Cardiac muscle cell (in vitro differentiated cells and primary cell): Measurements from ENCODE around the gene ANKRD28. TPM values are rescaled to one million over a fixed set of nuclear protein-coding genes. Genes with fewer than 3 reads are reported as not detected.
A peak's percentile ranks its signal among the peaks of the same experiment; 100 is the strongest.
"Not testable (repeated sequence)": the region's sequence is repeated elsewhere in the genome, so short reads cannot be mapped to it uniquely, and the experiment has no call there.

Experiments used
- DNase-seq, 2 donors: peaks; one replicate each; pipeline versions ENCODE4 v3.0.0 to v3.0.0-alpha.2; 2010 to 2017; ENCODE audit warnings: low read depth in 1 of 2, low spot score in 1 of 2
- H3K27ac ChIP-seq: fragments of 200-600 bp; sonication (generic); 2 replicates; pipeline ENCODE4 v1.5.1; 2016
- H3K27me3 ChIP-seq: fragments of 200-600 bp; sonication (generic); 2 replicates; pipeline ENCODE4 v1.6.0; 2016; ENCODE audit warnings: control low read depth
- H3K36me3 ChIP-seq: fragments of 200-600 bp; sonication (generic); 2 replicates; pipeline ENCODE4 v1.5.1; 2016; ENCODE audit warnings: control low read depth
- H3K4me1 ChIP-seq: fragments of 200-600 bp; sonication (generic); 2 replicates; pipeline ENCODE4 v1.8.1; 2017; ENCODE audit warnings: low read depth, mild to moderate bottlenecking, mixed run types
- H3K4me3 ChIP-seq: fragments of 200-600 bp; sonication (generic); 2 replicates; pipeline ENCODE4 v1.5.1; 2016; ENCODE audit warnings: mild to moderate bottlenecking
- H3K9me3 ChIP-seq: fragments of 200-600 bp; sonication (generic); 2 replicates; pipeline ENCODE4 v1.5.1; 2017; ENCODE audit warnings: low read depth, mild to moderate bottlenecking, control low read depth
- polyA plus RNA-seq: library from polyadenylated mRNA; unstranded; fragments of >200 nt; fragmentation: Nextera tagmentation; extraction: Ambion mirVana; gene quantifications from 2 replicates; pipeline ENCODE4 v1.2.1, GENCODE V29; 2016
- total RNA-seq: library from RNA; depleted of rRNA; stranded (reverse); fragments of >200 nt; gene quantifications from 2 replicates; pipeline ENCODE4 v1.2.3, GENCODE V29; 2016
- TF ChIP-seq, protein P1 (sequence below): IDR thresholded peaks from 2 replicates; pipeline ENCODE4 v1.5.1; 2012; ENCODE audit warnings: low read depth, mild to moderate bottlenecking, low read length

The ANKRD28 gene
- 16.2 and 20.8 TPM in 2 replicates for total RNA-seq
- polyA plus RNA-seq: 9.7 and 13.8 TPM in 2 replicates

DNA sequence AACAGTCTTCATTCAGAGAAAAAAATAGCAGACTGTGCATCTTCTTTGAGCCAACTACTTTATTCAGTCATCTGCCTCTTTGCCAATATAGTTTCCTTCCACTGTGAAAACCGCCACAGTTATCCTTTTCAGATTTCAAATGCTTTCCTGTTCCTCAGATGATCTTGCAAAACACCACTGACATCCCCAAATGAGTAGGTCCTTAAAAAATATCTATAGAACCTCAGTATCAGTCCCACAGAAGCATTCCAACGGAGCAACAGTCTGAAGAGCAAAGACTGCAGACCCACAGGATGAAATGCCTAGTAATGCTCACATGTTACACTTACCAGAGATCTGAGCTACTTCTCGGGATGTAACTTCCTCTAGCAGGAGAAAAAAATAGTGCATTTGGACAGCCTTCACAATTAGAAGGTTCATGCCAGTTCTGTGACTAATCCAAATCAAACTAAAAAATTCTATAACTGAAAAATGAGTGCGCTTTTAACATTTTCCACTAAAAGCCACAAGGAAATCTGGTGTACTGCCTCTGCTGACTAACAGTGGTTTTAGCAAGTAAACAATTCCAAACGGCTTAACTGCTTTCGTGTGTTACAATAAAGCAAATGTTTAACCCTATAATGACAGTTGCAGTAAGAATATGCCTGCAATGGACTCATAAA, at the start of gene ANKRD28:
Gene ANKRD28, minus strand, starts transcription at position 338 of the 662 bp plus-strand sequence. CDS start 1,458 bp downstream, outside the sequence.
- Histone ChIP-seq H3K4me3 (peak within 1 kb of the TSS; percentile 3), H3K27ac (peak within 1 kb of the TSS; percentile 44), H3K4me1 (peaks cover 16% of the 10 kb centered on the region), H3K36me3 (peaks cover 3% of the 10 kb centered on the region), H3K9me3 (no peaks in the 10 kb centered on the region), H3K27me3 (no peaks in the 10 kb centered on the region)
- TF ChIP-seq, protein P1, sequence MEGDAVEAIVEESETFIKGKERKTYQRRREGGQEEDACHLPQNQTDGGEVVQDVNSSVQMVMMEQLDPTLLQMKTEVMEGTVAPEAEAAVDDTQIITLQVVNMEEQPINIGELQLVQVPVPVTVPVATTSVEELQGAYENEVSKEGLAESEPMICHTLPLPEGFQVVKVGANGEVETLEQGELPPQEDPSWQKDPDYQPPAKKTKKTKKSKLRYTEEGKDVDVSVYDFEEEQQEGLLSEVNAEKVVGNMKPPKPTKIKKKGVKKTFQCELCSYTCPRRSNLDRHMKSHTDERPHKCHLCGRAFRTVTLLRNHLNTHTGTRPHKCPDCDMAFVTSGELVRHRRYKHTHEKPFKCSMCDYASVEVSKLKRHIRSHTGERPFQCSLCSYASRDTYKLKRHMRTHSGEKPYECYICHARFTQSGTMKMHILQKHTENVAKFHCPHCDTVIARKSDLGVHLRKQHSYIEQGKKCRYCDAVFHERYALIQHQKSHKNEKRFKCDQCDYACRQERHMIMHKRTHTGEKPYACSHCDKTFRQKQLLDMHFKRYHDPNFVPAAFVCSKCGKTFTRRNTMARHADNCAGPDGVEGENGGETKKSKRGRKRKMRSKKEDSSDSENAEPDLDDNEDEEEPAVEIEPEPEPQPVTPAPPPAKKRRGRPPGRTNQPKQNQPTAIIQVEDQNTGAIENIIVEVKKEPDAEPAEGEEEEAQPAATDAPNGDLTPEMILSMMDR: peak; percentile 45
- peak; percentile 46 to 95 for DNase-seq

- H3K4me1 ChIP-seq: no peaks in the 10 kb centered on the region
- no peaks in the 10 kb centered on the region for H3K36me3 ChIP-seq
- no peaks in the 10 kb centered on the region for H3K27me3 ChIP-seq
- H3K27ac ChIP-seq: no peak overlapping the region
- H3K4me3 ChIP-seq: no peak overlapping the region
- H3K9me3 ChIP-seq: no peaks in the 10 kb centered on the region
- TF ChIP-seq, protein P1: no peak
- DNase-seq: no peak
Measured at GRCh38 chr3:15847239-15847638, 49.5 kb upstream of the ANKRD28 start.

DNA sequence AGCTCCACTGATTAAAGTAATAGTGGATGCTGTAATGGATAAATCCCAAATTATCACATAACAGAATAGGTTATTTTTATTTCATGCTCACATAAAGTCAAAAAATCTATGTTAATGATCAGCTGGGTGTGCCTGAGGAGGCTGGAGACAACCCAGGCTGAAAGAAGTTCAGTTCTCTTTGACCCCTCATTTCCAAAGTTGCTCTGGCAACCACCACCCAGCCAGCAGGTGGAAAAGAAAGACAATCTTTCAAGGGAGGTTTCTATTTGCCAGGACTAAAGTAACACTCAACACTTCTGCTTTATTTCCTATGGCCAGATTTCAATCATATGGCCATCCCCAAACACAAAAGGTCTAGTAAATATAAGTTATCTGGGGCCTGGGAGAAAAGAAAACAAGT, 48.8 kb upstream of the ANKRD28 start:
- Histone ChIP-seq H3K36me3 (no peaks in the 10 kb centered on the region), H3K9me3 (no peaks in the 10 kb centered on the region), H3K27me3 (no peaks in the 10 kb centered on the region), H3K4me3 (no peak overlapping the region), H3K27ac (no peak overlapping the region), H3K4me1 (no peaks in the 10 kb centered on the region)
- TF ChIP-seq, protein P1: no peak
- no peak for DNase-seq

- Histone ChIP-seq H3K9me3 (no peaks in the 10 kb centered on the region), H3K4me1 (no peaks in the 10 kb centered on the region), H3K36me3 (no peaks in the 10 kb centered on the region), H3K27ac (peak overlapping the region; percentile 13), H3K27me3 (no peaks in the 10 kb centered on the region), H3K4me3 (no peak overlapping the region)
- DNase-seq: no peak
- TF ChIP-seq, protein P1: no peak
Measured at GRCh38 chr3:15845475-15845874, 47.7 kb upstream of the ANKRD28 start.

- Histone ChIP-seq H3K4me1 (no peaks in the 10 kb centered on the region), H3K27me3 (no peaks in the 10 kb centered on the region), H3K27ac (no peak overlapping the region), H3K9me3 (no peaks in the 10 kb centered on the region), H3K4me3 (no peak overlapping the region), H3K36me3 (no peaks in the 10 kb centered on the region)
- DNase-seq: no peak
- TF ChIP-seq, protein P1: no peak
Measured at GRCh38 chr3:15844889-15845288, 47.1 kb upstream of the ANKRD28 start.

DNA sequence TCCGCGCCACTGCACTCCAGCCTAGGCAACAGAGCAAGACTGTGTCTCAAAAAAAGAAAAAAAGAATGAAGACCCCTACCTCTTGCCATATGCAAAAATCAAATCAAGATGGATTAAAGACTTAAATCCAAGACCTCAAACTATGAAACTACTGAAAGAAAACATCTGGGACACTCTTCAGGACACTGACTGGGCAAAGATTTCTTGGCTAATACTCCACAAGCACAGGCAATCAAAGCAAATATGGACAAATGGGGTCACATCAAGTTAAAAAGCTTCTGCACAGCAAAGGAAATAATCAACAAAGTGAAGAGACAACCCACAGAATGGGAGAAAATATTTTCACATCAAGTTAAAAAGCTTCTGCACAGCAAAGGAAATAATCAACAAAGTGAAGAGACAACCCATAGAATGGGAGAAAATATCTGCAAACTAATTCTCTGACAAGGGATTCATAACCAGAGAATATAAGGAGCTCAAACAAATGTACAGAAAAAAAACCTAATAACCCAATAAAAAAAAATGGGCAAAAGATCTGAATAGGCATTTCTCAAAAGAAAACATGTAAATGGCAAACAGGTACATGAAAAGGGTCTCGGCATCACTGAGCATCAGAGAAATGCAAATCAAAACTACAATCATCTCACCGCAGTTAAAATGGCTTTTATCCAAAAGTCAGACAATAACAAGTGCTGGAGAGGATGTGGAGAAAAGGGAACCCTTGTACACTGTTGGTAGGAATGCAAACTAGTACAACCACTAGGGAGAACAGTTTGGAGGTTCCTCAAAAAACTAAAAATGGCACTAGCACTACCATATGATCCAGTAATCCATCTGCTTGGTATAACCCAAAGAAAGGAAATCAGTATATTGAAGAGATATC, 43.6 kb upstream of the ANKRD28 start:
- H3K9me3 ChIP-seq, H3K4me1 ChIP-seq, H3K36me3 ChIP-seq, H3K27ac ChIP-seq, H3K27me3 ChIP-seq, H3K4me3 ChIP-seq, DNase-seq: not testable (repeated sequence)
